Activated CD4-positive, alpha-beta T cell treated with anti-CD3 and anti-CD28 coated beads, Interleukin-2, amount 10 ng/mL, durations not matched to agents 24 days and 14 days (primary cell): Measurements from ENCODE around the gene PPP1R2. TPM values are rescaled to one million over a fixed set of nuclear protein-coding genes. Genes with fewer than 3 reads are reported as not detected.
"Not testable (repeated sequence)": the region's sequence is repeated elsewhere in the genome, so short reads cannot be mapped to it uniquely, and the experiment has no call there.

Experiments used
- DNase-seq: peaks from one replicate; pipeline ENCODE4 v3.0.0; 2022
- H3K27ac Mint-ChIP-seq: one replicate; pipeline ENCODE4 v1.8.0; 2022; ENCODE audit warnings: mild to moderate bottlenecking, mixed read lengths
- H3K27me3 Mint-ChIP-seq: one replicate; pipeline ENCODE4 v1.8.0; 2022; ENCODE audit warnings: mixed read lengths
- H3K36me3 Mint-ChIP-seq: one replicate; pipeline ENCODE4 v1.8.0; 2022; ENCODE audit warnings: low read depth, mild to moderate bottlenecking, mixed read lengths
- H3K4me1 Mint-ChIP-seq: one replicate; pipeline ENCODE4 v1.8.0; 2021; ENCODE audit warnings: mixed read lengths
- H3K4me3 Mint-ChIP-seq: one replicate; pipeline ENCODE4 v1.8.0; 2022; ENCODE audit warnings: mild to moderate bottlenecking, moderate library complexity, mixed read lengths
- H3K9me3 Mint-ChIP-seq: one replicate; pipeline ENCODE4 v1.8.0; 2021; ENCODE audit warnings: mixed read lengths
- intact Hi-C: fragments of 100-400 bp; cut with micrococcal nuclease; formaldehyde crosslinking; loops from one replicate; pipeline ENCODE4 v1.15.1; 2023
- total RNA-seq: library from RNA; stranded (reverse); gene quantifications from 2 replicates; pipeline ENCODE4 v1.2.3, GENCODE V29; 2022

The PPP1R2 gene
- total RNA-seq, result 75.2 and 78.2 TPM in 2 replicates

DNA sequence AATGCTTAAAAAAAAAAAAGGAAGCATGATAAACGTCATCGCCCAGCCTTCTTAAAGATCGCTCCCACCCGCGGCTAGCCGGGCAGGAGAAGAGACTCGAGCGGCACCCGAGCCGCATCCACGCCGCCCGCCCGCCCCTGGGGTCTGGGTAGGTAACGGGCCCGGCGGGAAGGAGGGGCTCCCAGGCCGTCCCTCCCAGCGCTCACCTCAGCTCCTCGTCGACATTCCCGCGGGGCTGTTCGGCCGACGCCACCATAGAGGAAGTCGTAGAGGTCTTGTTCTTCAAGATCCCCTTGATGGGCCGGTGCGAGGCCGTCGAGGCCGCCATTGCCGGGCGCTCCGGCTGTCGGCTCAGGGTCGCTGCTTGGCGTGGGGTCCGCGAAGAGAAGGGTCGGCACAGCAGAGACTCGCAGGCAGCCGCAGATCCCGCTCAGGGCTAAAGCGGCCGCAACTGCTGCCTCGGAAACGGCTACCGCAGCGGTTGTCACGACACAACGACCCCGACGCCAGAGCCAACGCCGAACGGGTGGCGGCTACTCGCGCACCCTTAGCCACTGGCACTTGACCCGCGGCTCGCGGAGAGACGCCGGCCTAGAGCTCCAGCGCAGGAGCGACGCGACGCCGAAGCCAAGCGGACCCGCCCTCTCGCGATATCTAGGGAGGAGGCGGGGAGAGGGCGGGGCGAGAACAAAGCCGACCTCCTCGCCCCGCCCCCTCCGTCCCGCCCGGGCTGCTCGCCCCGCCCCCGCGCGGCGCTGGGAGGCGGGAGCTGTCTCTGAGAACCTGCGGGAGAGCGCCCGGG lies at the start of gene PPP1R2:
TSS of gene PPP1R2 (minus strand) at position 628 of the 802 bp plus-strand sequence. CDS start at position 328, 300 bp downstream.
- peak; percentile 97 for DNase-seq
- Mint-ChIP-seq H3K4me3 (peak within 1 kb of the TSS; percentile 89), H3K27ac (peak within 1 kb of the TSS; percentile 87), H3K27me3 (no peaks in the 10 kb centered on the region), H3K9me3 (no peaks in the 10 kb centered on the region), H3K36me3 (peaks cover 20% of the 10 kb centered on the region), H3K4me1 (peaks cover 72% of the 10 kb centered on the region)
- intact Hi-C loops, result loop anchor here (1.0 to 10.0 kb wide), 6 partner anchors 7 to 1058 kb away; partner anchors contain the start of genes ATP13A3, LSG1, TNK2 and XXYLT1

DNA sequence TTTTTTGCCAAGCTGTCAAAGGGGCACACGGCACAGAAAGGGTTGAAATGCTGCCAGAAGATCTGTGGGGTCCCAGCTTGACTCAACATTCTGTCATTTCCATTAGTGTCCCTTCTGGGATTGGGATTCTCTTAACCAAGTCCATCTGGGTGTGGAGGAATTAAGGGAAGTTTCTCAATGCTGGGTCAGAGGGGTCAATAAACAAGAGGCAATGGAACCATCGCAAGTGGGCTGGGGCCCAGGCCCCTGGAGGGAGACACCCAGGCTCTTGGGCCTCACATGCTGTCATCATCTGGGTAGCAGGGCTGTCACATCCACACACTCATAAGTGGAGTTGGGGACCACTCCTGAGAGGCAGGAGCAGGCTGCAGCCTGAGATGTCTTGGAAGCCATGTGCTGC lies 48.7 kb upstream of the PPP1R2 start:
- no peaks in the 10 kb centered on the region for H3K9me3 Mint-ChIP-seq
- H3K4me1 Mint-ChIP-seq, result no peaks in the 10 kb centered on the region
- no peaks in the 10 kb centered on the region for H3K27me3 Mint-ChIP-seq
- no peak for DNase-seq
- no peaks in the 10 kb centered on the region for H3K36me3 Mint-ChIP-seq
- intact Hi-C loops, result no loop called here
- H3K27ac Mint-ChIP-seq, result no peak overlapping the region
- H3K4me3 Mint-ChIP-seq, result no peak overlapping the region

DNA sequence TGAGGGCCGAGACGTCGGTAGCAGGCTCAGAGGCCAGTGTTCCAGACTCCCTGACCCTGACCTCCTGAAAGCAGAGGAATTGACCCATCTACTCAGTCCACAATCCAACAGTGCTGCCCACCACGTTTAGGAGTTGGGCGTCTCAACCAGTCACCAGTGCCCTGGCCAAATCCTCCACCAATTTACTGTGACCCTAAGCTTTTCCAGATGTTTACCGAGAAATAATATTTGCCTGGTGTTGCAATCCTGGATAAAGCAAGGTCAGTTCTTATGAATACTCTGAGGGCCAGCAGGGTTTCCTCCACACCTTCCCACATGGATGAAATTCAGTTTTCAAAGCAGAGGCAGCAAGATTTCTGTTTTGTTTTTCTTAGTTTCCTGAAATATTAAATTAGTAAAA lies 48.1 kb upstream of the PPP1R2 start:
- Mint-ChIP-seq H3K9me3 (no peaks in the 10 kb centered on the region), H3K27me3 (no peaks in the 10 kb centered on the region), H3K4me3 (no peak overlapping the region), H3K4me1 (no peaks in the 10 kb centered on the region), H3K27ac (no peak overlapping the region), H3K36me3 (peaks cover 2% of the 10 kb centered on the region)
- DNase-seq, result no peak
- intact Hi-C loops, result no loop called here

DNA sequence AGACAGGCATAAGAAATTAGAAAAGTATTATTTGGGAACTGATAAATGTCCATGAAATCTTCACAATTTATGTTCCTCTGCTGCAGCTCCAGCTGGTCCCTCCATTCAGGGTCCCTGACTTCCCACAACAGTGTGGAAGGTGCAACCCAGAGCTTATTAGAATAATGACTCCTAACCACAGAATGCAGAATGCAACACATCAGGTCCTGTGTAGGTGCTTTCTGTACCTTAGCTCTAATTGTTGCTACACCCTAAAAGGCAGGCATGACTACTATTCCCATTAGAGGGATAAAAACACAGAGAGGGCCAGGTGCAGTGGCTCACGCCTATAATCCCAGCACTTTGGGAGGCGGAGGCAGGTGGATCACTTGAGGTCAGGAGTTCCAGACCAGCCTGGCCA lies 47.3 kb upstream of the PPP1R2 start:
- not testable (repeated sequence) for H3K27me3 Mint-ChIP-seq, H3K4me1 Mint-ChIP-seq, H3K4me3 Mint-ChIP-seq

DNA sequence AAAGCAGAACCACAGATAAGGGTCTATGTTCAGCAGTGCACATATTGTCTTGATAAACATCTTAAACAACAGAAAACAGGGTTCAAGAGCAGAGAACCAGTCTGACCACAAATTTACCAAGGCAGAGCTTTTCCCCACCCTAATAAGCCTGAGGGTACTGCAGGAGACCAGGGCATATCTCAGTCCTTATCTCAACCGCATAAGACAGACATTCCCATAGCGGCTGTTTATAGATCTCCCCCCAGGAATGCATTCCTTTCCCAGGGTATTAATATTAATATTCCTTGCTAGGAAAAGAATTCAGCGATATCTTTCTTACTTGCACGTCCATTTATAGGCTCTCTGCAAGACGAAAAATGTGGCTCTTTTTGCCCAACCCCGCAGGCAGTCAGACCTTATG lies 46.7 kb upstream of the PPP1R2 start:
- not testable (repeated sequence) for H3K27ac Mint-ChIP-seq
- intact Hi-C loops, result loop anchor here (2.0 kb wide), 1 partner anchor 19 kb away; no protein-coding TSS in a partner anchor

More for the DNA sequence above, 47.3 kb upstream of the PPP1R2 start:
- H3K27ac Mint-ChIP-seq, H3K9me3 Mint-ChIP-seq, intact Hi-C loops, H3K36me3 Mint-ChIP-seq, DNase-seq: not testable (repeated sequence)

DNA sequence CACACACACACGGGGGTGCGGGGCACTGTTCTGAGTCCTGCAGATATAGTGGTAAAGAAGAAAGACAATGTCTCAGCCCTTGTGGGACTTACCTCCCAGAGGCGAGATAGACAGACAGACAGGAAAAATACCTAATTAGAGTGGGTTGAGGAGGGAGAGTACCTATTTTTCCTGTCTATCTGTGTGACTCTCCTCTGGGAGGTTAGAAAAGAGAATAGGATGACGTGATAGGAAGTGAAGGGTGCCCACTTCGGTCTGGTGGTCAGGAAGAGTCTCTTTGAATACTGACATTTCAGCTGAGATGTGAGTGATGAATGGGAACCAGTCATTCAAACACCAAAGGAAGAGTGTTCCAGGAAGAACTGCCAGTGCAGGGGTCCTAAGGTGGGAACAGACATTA lies 44.7 kb upstream of the PPP1R2 start:
- intact Hi-C loops, result loop anchor here (2.0 kb wide), 1 partner anchor 21 kb away; no protein-coding TSS in a partner anchor
- no peak overlapping the region for H3K27ac Mint-ChIP-seq

More for the DNA sequence above, 46.7 kb upstream of the PPP1R2 start:
- H3K9me3 Mint-ChIP-seq, H3K27me3 Mint-ChIP-seq, H3K4me1 Mint-ChIP-seq, DNase-seq, H3K36me3 Mint-ChIP-seq, H3K4me3 Mint-ChIP-seq: not testable (repeated sequence)

DNA sequence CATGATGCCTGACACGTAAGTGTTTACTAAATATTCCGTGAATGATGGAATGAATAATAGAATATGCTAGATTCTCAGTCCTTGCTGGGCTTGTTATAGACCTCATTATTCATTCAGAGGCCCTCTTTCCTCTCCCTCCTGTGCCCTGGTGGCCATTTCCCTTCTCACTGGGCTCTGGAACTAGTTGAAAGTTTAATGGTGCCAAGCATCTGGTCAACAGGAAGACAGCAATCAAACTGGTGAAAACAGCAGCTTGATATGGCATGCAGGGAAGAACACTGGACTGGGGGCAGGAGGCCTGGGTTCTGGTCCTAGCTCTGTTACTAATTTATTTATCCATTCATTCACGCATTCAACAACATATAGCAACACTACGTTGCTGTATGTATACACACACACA lies 44.3 kb upstream of the PPP1R2 start:
- no peaks in the 10 kb centered on the region for H3K9me3 Mint-ChIP-seq
- peaks cover 2% of the 10 kb centered on the region for H3K27me3 Mint-ChIP-seq
- peaks cover 2% of the 10 kb centered on the region for H3K36me3 Mint-ChIP-seq
- no peak for DNase-seq
- no peak overlapping the region for H3K4me3 Mint-ChIP-seq
- H3K4me1 Mint-ChIP-seq, result peaks cover 12% of the 10 kb centered on the region
- H3K27ac Mint-ChIP-seq, result no peak overlapping the region
- intact Hi-C loops, result no loop called here

More for the DNA sequence above, 44.7 kb upstream of the PPP1R2 start:
- Mint-ChIP-seq H3K4me3 (no peak overlapping the region), H3K4me1 (peaks cover 12% of the 10 kb centered on the region), H3K27me3 (peaks cover 2% of the 10 kb centered on the region), H3K9me3 (no peaks in the 10 kb centered on the region), H3K36me3 (peaks cover 2% of the 10 kb centered on the region)
- DNase-seq, result no peak

DNA sequence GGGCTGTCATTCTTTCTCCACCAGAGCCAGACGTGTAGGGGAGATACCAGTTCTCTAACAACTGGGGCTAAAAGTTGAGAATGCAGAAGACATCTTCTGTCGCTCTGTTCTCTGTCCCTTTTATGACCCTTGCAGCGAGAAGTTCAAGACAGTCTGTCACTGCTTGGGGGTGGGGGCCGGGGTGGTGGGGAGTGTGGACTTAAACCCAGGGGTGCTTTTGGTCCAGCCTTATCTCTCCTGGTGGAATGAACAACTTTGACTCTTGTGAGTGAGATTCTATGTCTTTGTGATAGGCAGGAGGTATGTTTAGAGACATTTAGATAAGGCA lies 41.4 kb upstream of the PPP1R2 start:
- H3K27ac Mint-ChIP-seq, result no peak overlapping the region
- H3K9me3 Mint-ChIP-seq, result no peaks in the 10 kb centered on the region
- intact Hi-C loops, result no loop called here
- H3K27me3 Mint-ChIP-seq, result peaks cover 2% of the 10 kb centered on the region
- peaks cover 2% of the 10 kb centered on the region for H3K36me3 Mint-ChIP-seq
- H3K4me1 Mint-ChIP-seq, result peaks cover 16% of the 10 kb centered on the region
- DNase-seq, result no peak
- H3K4me3 Mint-ChIP-seq, result no peak overlapping the region

DNA sequence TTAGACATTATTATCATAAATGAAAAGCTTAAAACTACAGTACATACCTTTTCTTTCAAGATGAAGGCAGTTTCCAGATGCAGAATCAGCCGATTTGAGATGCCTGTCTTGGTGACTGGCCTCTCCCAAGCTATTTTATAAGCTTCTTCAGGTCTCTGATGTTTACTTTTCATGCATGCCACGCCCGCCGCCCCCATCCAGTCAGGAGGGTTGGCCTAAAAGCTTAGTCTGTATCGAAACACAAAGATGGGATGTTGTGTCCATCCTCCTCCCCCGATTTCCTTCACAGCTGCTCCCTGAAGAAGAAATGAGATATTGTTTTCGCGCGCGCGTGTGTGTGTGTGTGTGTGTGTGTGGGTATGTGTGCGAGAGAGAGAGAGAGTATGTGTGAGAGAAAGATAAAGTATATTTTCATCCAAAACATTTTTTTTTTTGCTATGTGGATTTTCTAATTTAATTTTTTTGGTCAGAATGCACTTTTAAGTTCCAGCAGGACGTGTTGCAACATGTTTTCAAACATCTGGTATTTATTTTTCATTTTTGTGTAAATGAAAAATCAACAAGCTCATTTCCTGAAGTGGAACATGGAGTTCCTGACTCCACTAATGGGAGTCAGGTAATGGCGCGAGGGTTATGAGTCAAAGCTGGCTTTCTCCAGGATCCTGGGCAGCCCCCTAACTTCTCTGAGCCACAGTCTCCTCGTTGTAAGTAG lies 40.9 kb upstream of the PPP1R2 start, which contains the start of gene APOD:
TSS of gene APOD (minus strand) at position 110 of the 712 bp plus-strand sequence. CDS start 4,479 bp downstream, outside the sequence.
- no peak for DNase-seq
- no peak within 1 kb of the TSS for H3K4me3 Mint-ChIP-seq
- peaks cover 2% of the 10 kb centered on the region for H3K36me3 Mint-ChIP-seq
- H3K27me3 Mint-ChIP-seq, result peaks cover 2% of the 10 kb centered on the region
- intact Hi-C loops, result no loop called here
- no peaks in the 10 kb centered on the region for H3K9me3 Mint-ChIP-seq
- H3K27ac Mint-ChIP-seq, result peak within 1 kb of the TSS; percentile 50
- peaks cover 16% of the 10 kb centered on the region for H3K4me1 Mint-ChIP-seq

DNA sequence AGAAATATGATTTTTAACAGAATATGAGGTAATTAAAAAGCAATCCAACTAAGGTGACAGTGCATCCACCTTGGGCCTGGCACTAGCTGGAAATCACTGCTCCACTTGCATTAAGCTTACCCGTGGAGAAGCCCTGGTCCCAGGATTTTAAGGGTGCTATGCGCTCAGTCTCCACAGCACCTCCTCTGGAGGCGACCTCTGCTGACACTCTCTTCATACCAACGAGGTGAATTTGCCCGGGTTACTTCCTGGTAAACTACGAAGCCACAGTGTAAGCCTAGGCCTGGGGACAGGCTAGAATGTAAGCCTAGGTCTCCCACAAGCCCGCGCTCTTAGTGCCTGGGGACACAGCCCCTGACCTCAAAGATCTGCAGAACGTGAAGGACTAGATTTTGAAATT lies 39.8 kb upstream of the PPP1R2 start:
- DNase-seq, result no peak
- Mint-ChIP-seq H3K4me3 (no peak overlapping the region), H3K27ac (no peak overlapping the region), H3K36me3 (peaks cover 2% of the 10 kb centered on the region), H3K9me3 (no peaks in the 10 kb centered on the region), H3K4me1 (peaks cover 16% of the 10 kb centered on the region), H3K27me3 (peaks cover 2% of the 10 kb centered on the region)
- intact Hi-C loops, result no loop called here

DNA sequence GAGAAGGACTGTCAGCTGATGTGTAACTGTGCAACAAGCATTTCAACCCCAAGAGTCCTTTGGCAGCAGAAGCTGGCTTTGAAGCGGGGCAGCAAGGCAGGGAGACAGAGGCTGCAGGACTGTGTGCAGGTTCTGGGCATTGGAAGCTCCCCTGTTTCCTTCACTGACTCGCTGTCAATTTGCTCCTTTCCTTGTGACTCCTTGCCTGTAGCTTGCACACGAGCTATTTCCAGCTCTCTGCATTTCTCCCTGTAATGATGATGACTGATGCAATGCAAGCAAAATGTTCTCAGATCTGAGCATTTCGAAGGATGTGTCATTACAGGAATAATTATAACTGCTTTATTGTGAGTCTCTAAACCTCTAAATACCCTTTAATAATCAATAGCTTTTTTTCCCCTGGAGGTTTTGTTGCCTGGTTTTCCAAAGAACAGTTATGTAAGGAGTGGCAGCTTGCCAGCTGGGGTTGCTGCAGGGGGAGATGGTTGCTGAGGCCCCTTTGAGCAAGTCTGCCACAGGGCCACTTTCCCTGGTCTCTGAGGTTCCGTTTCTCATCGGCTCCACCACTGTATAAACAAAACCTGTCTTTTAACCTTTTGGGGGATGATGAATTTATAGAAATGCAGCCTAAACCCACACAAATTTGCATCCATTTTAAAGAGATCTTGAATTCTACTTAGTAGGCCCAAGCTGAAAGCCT lies 37.8 kb upstream of the PPP1R2 start:
- no peaks in the 10 kb centered on the region for H3K9me3 Mint-ChIP-seq
- intact Hi-C loops, result no loop called here

DNA sequence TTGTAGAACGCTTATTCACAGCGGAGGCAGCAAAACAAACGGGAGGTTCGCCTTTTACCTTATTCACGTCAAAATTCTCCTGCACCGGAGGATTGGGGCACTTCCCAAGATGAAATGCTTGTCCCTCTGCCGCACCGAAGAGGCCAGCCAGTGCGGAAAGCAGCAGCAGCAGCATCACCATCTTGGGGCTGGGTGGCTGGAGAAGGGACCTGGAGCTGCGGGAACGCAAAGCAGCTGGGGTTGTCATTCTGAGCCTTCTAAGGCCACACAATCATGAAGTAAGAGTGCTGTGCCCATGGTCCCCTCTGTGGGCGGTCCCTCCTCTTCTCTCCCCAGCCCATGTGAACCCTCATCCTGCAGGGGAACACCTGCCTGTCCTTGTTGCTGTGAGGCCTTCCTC lies 36.2 kb upstream of the PPP1R2 start:
- no peak overlapping the region for H3K27ac Mint-ChIP-seq
- DNase-seq, result no peak

More for the DNA sequence above, 37.8 kb upstream of the PPP1R2 start:
- peaks cover 16% of the 10 kb centered on the region for H3K4me1 Mint-ChIP-seq
- H3K4me3 Mint-ChIP-seq, result no peak overlapping the region
- H3K36me3 Mint-ChIP-seq, result no peaks in the 10 kb centered on the region
- H3K27ac Mint-ChIP-seq, result no peak overlapping the region
- peaks cover 2% of the 10 kb centered on the region for H3K27me3 Mint-ChIP-seq
- no peak for DNase-seq

DNA sequence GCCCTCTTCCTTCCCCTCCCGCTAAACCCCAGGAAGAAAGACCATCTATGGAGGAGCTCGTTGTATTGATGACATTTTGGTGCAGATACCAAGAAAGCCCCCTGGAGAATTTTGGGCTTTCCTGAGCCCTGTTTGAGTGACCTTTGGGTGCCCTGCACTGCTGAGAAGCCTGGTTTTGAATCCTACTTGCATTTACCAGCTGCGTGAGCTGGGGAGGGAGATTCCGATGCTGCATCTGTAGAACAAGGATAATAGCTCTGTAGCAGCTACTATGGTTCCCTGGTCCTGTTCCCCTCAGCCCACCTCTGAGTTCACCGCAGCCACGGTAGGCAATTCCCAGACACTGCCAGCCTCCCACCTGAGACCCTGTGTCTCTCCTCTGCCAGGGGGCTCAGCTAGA lies 35.4 kb upstream of the PPP1R2 start:
- DNase-seq, result no peak
- no peak overlapping the region for H3K4me3 Mint-ChIP-seq
- H3K4me1 Mint-ChIP-seq, result peaks cover 4% of the 10 kb centered on the region
- H3K27ac Mint-ChIP-seq, result no peak overlapping the region
- no peaks in the 10 kb centered on the region for H3K27me3 Mint-ChIP-seq
- H3K36me3 Mint-ChIP-seq, result no peaks in the 10 kb centered on the region
- intact Hi-C loops, result no loop called here
- no peaks in the 10 kb centered on the region for H3K9me3 Mint-ChIP-seq

More for the DNA sequence above, 36.2 kb upstream of the PPP1R2 start:
- Mint-ChIP-seq H3K9me3 (no peaks in the 10 kb centered on the region), H3K27me3 (no peaks in the 10 kb centered on the region), H3K4me1 (peaks cover 7% of the 10 kb centered on the region), H3K36me3 (no peaks in the 10 kb centered on the region), H3K4me3 (no peak overlapping the region)
- intact Hi-C loops, result no loop called here
